NCI-H460 (cell line): ENCODE measurements around the gene SLC35F6. TPM values are rescaled to one million over a fixed set of nuclear protein-coding genes. Genes with fewer than 3 reads are reported as not detected.
"Not testable (repeated sequence)": the region's sequence is repeated elsewhere in the genome, so short reads cannot be mapped to it uniquely, and the experiment has no call there.

ENCODE experiments used
- DNase-seq: peaks from one replicate; pipeline ENCODE4 v3.0.0-alpha.2; 2016; ENCODE audit warnings: low read depth; ENCODE audit errors: extremely low read depth
- total RNA-seq: library from RNA; depleted of rRNA; stranded (reverse); fragments of >200 nt; shearing (Covaris generic); gene quantifications from 2 replicates; pipeline ENCODE4 v1.2.3, GENCODE V29; 2014

SLC35F6 gene
- total RNA-seq, 1 experiment from 2014 or later = 48.6 TPM

GRCh38 chr2:26780203-26780760 is 16.2 kb downstream of the SLC35F6 start:
- DNase-seq = no peak

GRCh38 chr2:26782876-26783704 is 19.0 kb downstream of the SLC35F6 start:
- no peak for DNase-seq

- DNase-seq = no peak
These were observed 20.6 kb downstream of the SLC35F6 start for GRCh38 chr2:26784570-26785234.

- peak; percentile 100 for DNase-seq
These were observed 21.5 kb downstream of the SLC35F6 start, which contains the start of gene CENPA for GRCh38 chr2:26785431-26786206. Gene CENPA, plus strand, starts transcription at chr2:26786056. Its CDS starts 141 bp downstream, at chr2:26786197.

- DNase-seq = no peak
These were observed 22.3 kb downstream of the SLC35F6 start for GRCh38 chr2:26786207-26787028.

GRCh38 chr2:26792720-26793119 is 28.6 kb downstream of the SLC35F6 start:
- no peak for DNase-seq

- no peak for DNase-seq
These were observed 29.4 kb downstream of the SLC35F6 start for GRCh38 chr2:26793518-26793917.

GRCh38 chr2:26795135-26795534 is 31.1 kb downstream of the SLC35F6 start:
- DNase-seq = not testable (repeated sequence)

- DNase-seq = no peak
These were observed 37.2 kb downstream of the SLC35F6 start for GRCh38 chr2:26801328-26801727.

- no peak for DNase-seq
These were observed 37.7 kb downstream of the SLC35F6 start for GRCh38 chr2:26801796-26802195.

GRCh38 chr2:26805241-26805676 is 41.2 kb downstream of the SLC35F6 start:
- DNase-seq = no peak

- DNase-seq = no peak
These were observed 43.8 kb downstream of the SLC35F6 start for GRCh38 chr2:26807788-26808460.

- no peak for DNase-seq
These were observed 45.1 kb downstream of the SLC35F6 start for GRCh38 chr2:26809211-26809610.

GRCh38 chr2:26809876-26810577 is 45.9 kb downstream of the SLC35F6 start:
- DNase-seq = no peak

GRCh38 chr2:26811261-26811660 is 47.2 kb downstream of the SLC35F6 start:
- no peak for DNase-seq

- no peak for DNase-seq
These were observed 48.0 kb downstream of the SLC35F6 start for GRCh38 chr2:26811791-26812694.

GRCh38 chr2:26812731-26813130 is 48.6 kb downstream of the SLC35F6 start:
- DNase-seq = no peak
